K562 (cell line): ENCODE data around the gene FSTL4. TPM values are rescaled to one million over a fixed set of nuclear protein-coding genes. Genes with fewer than 3 reads are reported as not detected.

ENCODE experiments used
- C11orf30 ChIP-seq: fragments of 450-650 bp; IDR thresholded peaks from 2 replicates; pipeline ENCODE4 v1.6.1; 2016; ENCODE audit warnings: low read depth, mild to moderate bottlenecking
- CREB1 ChIP-seq, 2 experiments: sonication (generic) in 1 of 2; formaldehyde crosslinking in 1 of 2; IDR thresholded peaks; 2 replicates each; pipeline versions ENCODE4 v1.6.1 to v1.8.0; 2012 to 2022; ENCODE audit warnings: inconsistent platforms in 1 of 2, mild to moderate bottlenecking in 1 of 2, missing genetic modification reagents in 1 of 2, moderate library complexity in 1 of 2
- CREB3L1 ChIP-seq: fragments of 450-650 bp; IDR thresholded peaks from 2 replicates; pipeline ENCODE4 v1.6.1; 2014; ENCODE audit warnings: low read depth, mild to moderate bottlenecking, moderate library complexity, borderline replicate concordance
- CREM ChIP-seq: IDR thresholded peaks from 2 replicates; pipeline ENCODE4 v1.6.1; 2014; ENCODE audit warnings: antibody characterized with exemption, low read depth
- FOXM1 ChIP-seq, 2 experiments: fragments of 450-650 bp in 1 of 2; sonication (generic) in 1 of 2; formaldehyde crosslinking in 1 of 2; IDR thresholded peaks; 2 replicates each; pipeline versions ENCODE4 v1.6.1 to v1.9.0; 2017 to 2022; ENCODE audit warnings: low read depth in 2 of 2, mild to moderate bottlenecking in 2 of 2, missing genetic modification reagents in 1 of 2, moderate library complexity in 1 of 2
- GTF3C2 ChIP-seq: IDR thresholded peaks from 3 replicates; pipeline ENCODE4 v1.6.1; 2011; ENCODE audit warnings: borderline replicate concordance, mild to moderate bottlenecking, moderate library complexity; ENCODE audit not compliant: insufficient read length; ENCODE audit errors: extremely low read depth
- KAT2B ChIP-seq: IDR thresholded peaks from one replicate; pipeline ENCODE4 v1.6.1; 2012; ENCODE audit warnings: low read depth, mild to moderate bottlenecking, control low read depth, inconsistent platforms, low read length, moderate library complexity
- LCOR ChIP-seq: sonication (generic); formaldehyde crosslinking; IDR thresholded peaks from 2 replicates; pipeline ENCODE4 v1.8.0; 2022; ENCODE audit warnings: mild to moderate bottlenecking, missing genetic modification reagents
- MNT ChIP-seq, 2 experiments: fragments of 450-650 bp; conservative IDR thresholded peaks; 2 replicates each; pipeline ENCODE4 v1.6.1; 2017; ENCODE audit warnings: mild to moderate bottlenecking in 2 of 2, moderate library complexity in 2 of 2
- MYC ChIP-seq, 2 experiments: fragments of 250-450 bp in 1 of 2; sonication (Bioruptor Pico) in 1 of 2; IDR thresholded peaks; 2 replicates each; pipeline versions ENCODE4 v1.5.1 to v1.6.1; 2012 to 2021; ENCODE audit warnings: low read depth in 2 of 2, borderline replicate concordance in 1 of 2, improper control_type of control experiment in 1 of 2, low read length in 1 of 2, mild to moderate bottlenecking in 1 of 2, moderate library complexity in 1 of 2
- NCOA2 ChIP-seq, 2 experiments: fragments of 450-650 bp; IDR thresholded peaks; 2 replicates each; pipeline ENCODE4 v1.6.1; 2018; ENCODE audit warnings: mild to moderate bottlenecking in 2 of 2, moderate library complexity in 1 of 2; ENCODE audit not compliant: partially characterized antibody in 2 of 2
- SMAD3 ChIP-seq: fragments of 450-650 bp; formaldehyde crosslinking; conservative IDR thresholded peaks from 2 replicates; pipeline ENCODE4 v1.4.0; 2020; ENCODE audit warnings: mild to moderate bottlenecking
- SMAD4 ChIP-seq: fragments of 250-450 bp; sonication (Bioruptor Pico); conservative IDR thresholded peaks from 2 replicates; pipeline ENCODE4 v1.8.0; 2021; ENCODE audit warnings: inconsistent platforms, mild to moderate bottlenecking, moderate library complexity
- SMARCA4 ChIP-seq: fragments of 450-650 bp; IDR thresholded peaks from 2 replicates; pipeline ENCODE4 v1.6.1; 2016
- SMARCA5 ChIP-seq: fragments of 450-650 bp; IDR thresholded peaks from 2 replicates; pipeline ENCODE4 v1.6.1; 2016
- TEAD1 ChIP-seq, 2 experiments: fragments of 450-650 bp in 1 of 2; sonication (generic) in 1 of 2; formaldehyde crosslinking; IDR thresholded peaks; 2 replicates each; pipeline versions ENCODE4 v1.4.0 to v1.8.0; 2020 to 2022; ENCODE audit warnings: mild to moderate bottlenecking in 2 of 2, missing genetic modification reagents in 1 of 2
- TRIM24 ChIP-seq, 2 experiments: fragments of 450-650 bp; IDR thresholded peaks; 2 replicates each; pipeline ENCODE4 v1.6.1; 2016
- ZBTB12 ChIP-seq: fragments of 250-450 bp; sonication (Bioruptor Pico); IDR thresholded peaks from 2 replicates; pipeline ENCODE4 v1.4.0; 2020
- ZNF436 ChIP-seq: fragments of 250-450, 450-650 bp; sonication (Bioruptor Pico); formaldehyde crosslinking; IDR thresholded peaks from 2 replicates; pipeline ENCODE4 v1.7.0; 2020; ENCODE audit warnings: mild to moderate bottlenecking
- ZNF717 ChIP-seq: fragments of 250-450 bp; sonication (Bioruptor Pico); IDR thresholded peaks from 2 replicates; pipeline ENCODE4 v1.5.0; 2021
- polyA plus RNA-seq, 8 experiments: library from polyadenylated mRNA; depleted of rRNA in 4 of 8; stranded (reverse) in 5 of 8; unstranded in 3 of 8; fragments of >200 nt; fragmentation: Nextera tagmentation in 2 of 8; fragmentation: Illumina TruSeq in 1 of 8; extraction: Ambion mirVana in 2 of 8; extraction: Trizol in 1 of 8; gene quantifications; 2 replicates each; pipeline versions ENCODE4 v1.2.1 to v1.2.3, GENCODE V29; 2011 to 2014; ENCODE audit warnings: inconsistent platforms in 1 of 8, missing spikeins in 1 of 8
- total RNA-seq, 7 experiments: library from RNA; depleted of rRNA in 6 of 7; stranded (reverse); fragments of >200 nt in 6 of 7; fragmentation: Illumina TruSeq in 2 of 7; extraction: Trizol in 2 of 7; gene quantifications; 2 replicates each; pipeline versions ENCODE4 v1.2.1 to v1.2.3, GENCODE V29; 2011 to 2021; ENCODE audit warnings: low replicate concordance in 1 of 7

FSTL4 gene
- total and polyA plus RNA-seq, 9 of the 15 experiments (the other 6 are each of a cell fraction or from before 2014, with no cell fraction given): 0.08 to 0.18 (median 0.10) TPM; not detected in 5

GRCh38 chr5:133245191-133246052 is 366.9 kb downstream of the FSTL4 start (continued):
- TF ChIP-seq FOXM1 (IDR thresholded peaks at IDR 0.05; ENCODE audit: low read depth): no peak
- no peak for TF ChIP-seq FOXM1 (CRISPR knock-in tag; IDR thresholded peaks at IDR 0.05; ENCODE audit: low read depth)
- TF ChIP-seq GTF3C2: no peak
- peak; percentile 80 for TF ChIP-seq SMARCA4
- TF ChIP-seq SMARCA5: no peak
- TF ChIP-seq CREM: 0 out of 2 replicates have a peak, but pooled peaks have one; percentile 47
- no peak for TF ChIP-seq CREB3L1
- 0 out of 4 replicates have a peak, but pooled peaks have one; percentile 18 to 19 for TF ChIP-seq TRIM24 (IDR thresholded peaks at IDR 0.05)
- TF ChIP-seq ZNF717 (CRISPR knock-in tag): no peak
- no peak for TF ChIP-seq MYC (IDR thresholded peaks at IDR 0.05; ENCODE audit: low read depth, low read length)
- no peak for TF ChIP-seq MYC (CRISPR knock-in tag; IDR thresholded peaks at IDR 0.05; ENCODE audit: borderline replicate concordance, low read depth)
- TF ChIP-seq KAT2B: no peak
- no peak for TF ChIP-seq SMAD3 (CRISPR knock-in tag)
- TF ChIP-seq NCOA2 (IDR thresholded peaks at IDR 0.05; ENCODE audit: partially characterized antibody in 2 of 2): no peak
- no peak for TF ChIP-seq MNT (conservative IDR thresholded peaks at IDR 0.05)
- TF ChIP-seq SMAD4: no peak
- no peak for TF ChIP-seq TEAD1 (CRISPR knock-in tag; IDR thresholded peaks at IDR 0.05)
- TF ChIP-seq C11orf30: no peak
- no peak for TF ChIP-seq ZBTB12 (CRISPR knock-in tag)
- no peak for TF ChIP-seq CREB1 (IDR thresholded peaks at IDR 0.05)
- TF ChIP-seq CREB1 (CRISPR knock-in tag; IDR thresholded peaks at IDR 0.05): no peak; the same call in 1 of the 2 replicates
- TF ChIP-seq ZNF436 (CRISPR knock-in tag): no peak
- no peak for TF ChIP-seq LCOR (CRISPR knock-in tag)
